ENCODE data around the gene BRIP1. TPM values are rescaled to one million over a fixed set of nuclear protein-coding genes. Genes with fewer than 3 reads are reported as not detected.

BRIP1 gene
- total and polyA plus RNA-seq, 3 donors from 2014 or later = 7.5 to 10.6 (median 10.5) TPM

DNA sequence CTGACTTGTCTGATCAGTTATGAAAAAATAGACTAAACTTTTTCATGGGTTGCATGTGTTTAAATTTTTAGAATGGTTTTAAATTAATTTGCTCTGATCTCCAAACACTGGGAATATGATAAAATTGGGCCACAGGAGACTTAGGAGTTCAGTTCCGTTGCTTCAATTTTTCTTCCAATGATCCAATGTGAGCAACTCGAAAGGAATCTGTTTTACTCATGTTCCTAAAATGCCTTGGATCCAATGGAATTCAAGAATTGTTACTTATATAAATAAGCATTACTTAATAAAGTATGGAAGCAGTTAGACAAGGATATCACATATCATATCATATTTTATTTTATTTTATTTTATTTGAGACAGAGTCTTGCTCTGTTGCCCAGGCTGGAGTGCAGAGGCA is 216.3 kb downstream of the BRIP1 start:
- no peak overlapping the region for H3K27ac ChIP-seq
- TF ChIP-seq POLR2A (IDR thresholded peaks at IDR 0.05) = no peak
- TF ChIP-seq, protein P1, sequence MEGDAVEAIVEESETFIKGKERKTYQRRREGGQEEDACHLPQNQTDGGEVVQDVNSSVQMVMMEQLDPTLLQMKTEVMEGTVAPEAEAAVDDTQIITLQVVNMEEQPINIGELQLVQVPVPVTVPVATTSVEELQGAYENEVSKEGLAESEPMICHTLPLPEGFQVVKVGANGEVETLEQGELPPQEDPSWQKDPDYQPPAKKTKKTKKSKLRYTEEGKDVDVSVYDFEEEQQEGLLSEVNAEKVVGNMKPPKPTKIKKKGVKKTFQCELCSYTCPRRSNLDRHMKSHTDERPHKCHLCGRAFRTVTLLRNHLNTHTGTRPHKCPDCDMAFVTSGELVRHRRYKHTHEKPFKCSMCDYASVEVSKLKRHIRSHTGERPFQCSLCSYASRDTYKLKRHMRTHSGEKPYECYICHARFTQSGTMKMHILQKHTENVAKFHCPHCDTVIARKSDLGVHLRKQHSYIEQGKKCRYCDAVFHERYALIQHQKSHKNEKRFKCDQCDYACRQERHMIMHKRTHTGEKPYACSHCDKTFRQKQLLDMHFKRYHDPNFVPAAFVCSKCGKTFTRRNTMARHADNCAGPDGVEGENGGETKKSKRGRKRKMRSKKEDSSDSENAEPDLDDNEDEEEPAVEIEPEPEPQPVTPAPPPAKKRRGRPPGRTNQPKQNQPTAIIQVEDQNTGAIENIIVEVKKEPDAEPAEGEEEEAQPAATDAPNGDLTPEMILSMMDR (IDR thresholded peaks at IDR 0.05) = no peak
- intact Hi-C loops (cut with DNase I; ENCODE audit: low total_unique reads) = no loop called here
- no peak for DNase-seq
- no peaks in the 10 kb centered on the region for H3K9me3 ChIP-seq
- H3K4me1 ChIP-seq = no peaks in the 10 kb centered on the region
- no peaks in the 10 kb centered on the region for H3K27me3 ChIP-seq
- no peaks in the 10 kb centered on the region for H3K36me3 ChIP-seq (ENCODE audit: low read depth, missing control alignments)
- no peak overlapping the region for H3K4me3 ChIP-seq
- WGBS, 2 donors = 88 to 90% methylated on average over 2 of the region's 2 CpGs

DNA sequence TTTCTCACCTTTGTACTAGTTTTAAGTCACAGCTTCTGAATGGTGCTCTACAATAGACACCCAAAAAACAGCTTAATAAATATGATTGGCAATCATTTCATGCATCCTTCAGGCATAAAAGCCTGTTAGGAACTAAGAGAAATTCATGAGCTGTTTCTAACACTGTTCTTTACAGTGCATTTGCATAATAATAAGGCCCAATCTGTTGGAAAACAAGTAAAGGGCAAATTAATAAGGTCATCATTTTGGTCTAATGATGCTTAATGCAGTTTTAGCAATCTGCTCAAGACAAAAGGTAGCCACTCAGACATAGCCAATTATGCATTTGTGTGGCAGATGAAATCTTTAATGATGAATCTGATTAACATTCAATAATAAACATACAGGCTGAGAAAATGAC is 216.8 kb downstream of the BRIP1 start:
- H3K4me1 ChIP-seq = no peaks in the 10 kb centered on the region
- H3K27ac ChIP-seq = no peak overlapping the region
- TF ChIP-seq, protein P1 (IDR thresholded peaks at IDR 0.05) = no peak
- TF ChIP-seq POLR2A (IDR thresholded peaks at IDR 0.05) = no peak
- intact Hi-C loops (cut with DNase I; ENCODE audit: low total_unique reads) = no loop called here
- no peaks in the 10 kb centered on the region for H3K27me3 ChIP-seq
- no peaks in the 10 kb centered on the region for H3K9me3 ChIP-seq
- no peak overlapping the region for H3K4me3 ChIP-seq
- no peak for DNase-seq
- H3K36me3 ChIP-seq (ENCODE audit: low read depth, missing control alignments) = no peaks in the 10 kb centered on the region

DNA sequence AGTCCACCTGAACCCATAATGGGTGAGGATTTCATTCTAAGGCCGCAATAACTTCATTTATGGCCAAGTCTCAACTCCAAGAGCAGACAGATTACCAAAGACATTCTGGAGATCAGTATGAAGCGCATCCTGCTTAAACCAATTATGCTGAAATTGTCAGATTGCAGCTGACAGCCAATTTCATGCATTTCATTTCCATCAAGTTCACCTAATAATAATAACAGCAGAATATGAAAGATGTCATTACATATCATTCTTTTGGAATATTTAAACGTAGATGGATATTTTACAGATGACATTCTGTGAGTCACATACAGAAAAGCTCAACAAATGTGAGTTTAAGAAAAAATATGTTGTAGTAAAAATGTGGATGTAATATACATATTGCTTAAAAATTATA is 217.4 kb downstream of the BRIP1 start:
- TF ChIP-seq, protein P1 (IDR thresholded peaks at IDR 0.05) = no peak
- TF ChIP-seq POLR2A (IDR thresholded peaks at IDR 0.05) = no peak
- no peaks in the 10 kb centered on the region for H3K36me3 ChIP-seq (ENCODE audit: low read depth, missing control alignments)
- intact Hi-C loops (cut with DNase I; ENCODE audit: low total_unique reads) = no loop called here
- WGBS, 2 donors = 82 to 88% methylated on average over 3 of the region's 3 CpGs
- no peaks in the 10 kb centered on the region for H3K27me3 ChIP-seq
- no peak overlapping the region for H3K27ac ChIP-seq
- no peak for DNase-seq
- no peaks in the 10 kb centered on the region for H3K9me3 ChIP-seq
- H3K4me3 ChIP-seq = no peak overlapping the region
- H3K4me1 ChIP-seq = no peaks in the 10 kb centered on the region

DNA sequence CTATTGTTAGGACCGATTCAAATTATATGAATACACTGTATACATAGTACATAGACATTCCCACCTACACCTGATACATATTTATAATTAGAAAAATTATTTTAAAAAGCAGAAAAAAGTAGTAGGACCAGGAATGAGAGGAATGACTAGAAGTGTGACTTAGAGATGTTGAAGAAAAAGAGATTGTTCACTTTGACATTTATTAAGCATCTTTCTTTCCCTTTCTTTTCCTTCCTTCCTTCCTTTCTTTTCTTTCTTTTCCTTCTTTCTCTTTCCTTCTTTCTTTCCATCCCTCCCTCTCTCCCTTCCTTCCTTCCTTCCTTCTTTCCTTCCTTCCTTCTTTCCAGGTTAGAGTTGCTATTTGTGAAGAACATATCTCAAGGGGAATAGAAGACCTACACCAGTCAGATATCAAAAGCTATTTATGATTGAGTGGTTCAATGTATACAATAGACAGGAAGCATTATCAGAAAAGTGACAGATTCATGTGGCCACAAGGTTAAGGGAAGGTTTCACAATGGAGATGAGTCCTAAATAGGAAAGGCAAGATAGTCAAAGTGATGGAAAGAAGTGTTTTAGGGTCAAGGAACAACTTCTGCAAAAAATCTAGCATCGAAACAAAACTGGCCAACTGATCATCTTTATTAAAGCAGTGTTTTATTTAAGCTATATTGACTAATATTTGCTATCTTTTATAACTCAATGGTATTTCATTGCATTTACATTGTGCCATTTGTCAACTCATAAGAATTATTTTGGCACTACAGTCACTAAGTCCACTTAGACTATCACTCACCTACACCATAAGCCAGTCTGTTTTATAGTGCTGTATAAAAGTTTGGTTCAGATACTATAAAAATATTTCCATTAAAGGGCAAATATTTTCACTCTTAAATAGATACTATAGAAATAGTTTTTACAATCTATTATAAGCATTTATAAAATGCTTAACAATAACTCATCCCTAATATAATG is 218.2 kb downstream of the BRIP1 start:
- H3K4me3 ChIP-seq = no peak overlapping the region
- 95% methylated on average over 2 of the region's 2 CpGs for WGBS, 2 donors
- no peak for TF ChIP-seq POLR2A (IDR thresholded peaks at IDR 0.05)
- TF ChIP-seq, protein P1 (IDR thresholded peaks at IDR 0.05) = no peak

More for the DNA sequence above, 218.2 kb downstream of the BRIP1 start:
- no peak for DNase-seq
- intact Hi-C loops (cut with DNase I; ENCODE audit: low total_unique reads) = no loop called here
- no peaks in the 10 kb centered on the region for H3K27me3 ChIP-seq
- no peaks in the 10 kb centered on the region for H3K36me3 ChIP-seq (ENCODE audit: low read depth, missing control alignments)
- H3K27ac ChIP-seq = no peak overlapping the region
- H3K9me3 ChIP-seq = no peaks in the 10 kb centered on the region
- H3K4me1 ChIP-seq = no peaks in the 10 kb centered on the region

Measured in testis (tissue), 3 donors.